Measurements from ENCODE around the gene IQGAP2.
"Not testable (repeated sequence)": the region's sequence is repeated elsewhere in the genome, so short reads cannot be mapped to it uniquely, and the experiment has no call there.

Gene IQGAP2

DNA sequence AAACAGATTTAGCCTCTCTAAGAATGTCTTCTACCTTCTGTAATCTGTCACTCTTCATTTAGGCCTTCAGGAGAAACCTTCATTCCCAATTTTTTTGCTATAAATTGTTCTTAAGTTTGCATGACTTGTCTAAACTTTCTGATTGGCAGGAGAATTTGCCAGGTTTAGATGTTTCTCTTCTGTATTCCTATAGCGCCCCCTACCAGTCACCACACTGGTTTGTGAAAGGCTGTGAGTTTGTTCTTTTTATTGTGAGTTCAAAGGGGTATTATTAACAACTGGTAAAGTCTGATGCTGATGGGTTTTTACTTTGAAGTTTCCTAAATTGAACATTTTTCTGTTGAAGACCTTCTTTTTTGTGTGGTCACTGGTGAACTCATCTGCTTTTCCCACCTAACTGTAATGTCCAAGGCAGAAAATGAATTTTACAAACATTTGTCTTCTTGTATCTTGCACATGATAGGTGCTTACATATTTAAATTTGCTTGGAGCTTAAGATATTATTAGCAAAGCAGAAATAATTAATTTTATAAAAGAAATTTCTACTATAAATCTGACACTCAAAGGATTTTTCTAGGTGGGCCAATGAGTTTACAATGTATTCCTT lies 238.5 kb downstream of the IQGAP2 start:
- peak; percentile 33 to 75 (median 51) for DNase-seq (ENCODE audit: low read depth in 2 of 3, low spot score in 1 of 3)

DNA sequence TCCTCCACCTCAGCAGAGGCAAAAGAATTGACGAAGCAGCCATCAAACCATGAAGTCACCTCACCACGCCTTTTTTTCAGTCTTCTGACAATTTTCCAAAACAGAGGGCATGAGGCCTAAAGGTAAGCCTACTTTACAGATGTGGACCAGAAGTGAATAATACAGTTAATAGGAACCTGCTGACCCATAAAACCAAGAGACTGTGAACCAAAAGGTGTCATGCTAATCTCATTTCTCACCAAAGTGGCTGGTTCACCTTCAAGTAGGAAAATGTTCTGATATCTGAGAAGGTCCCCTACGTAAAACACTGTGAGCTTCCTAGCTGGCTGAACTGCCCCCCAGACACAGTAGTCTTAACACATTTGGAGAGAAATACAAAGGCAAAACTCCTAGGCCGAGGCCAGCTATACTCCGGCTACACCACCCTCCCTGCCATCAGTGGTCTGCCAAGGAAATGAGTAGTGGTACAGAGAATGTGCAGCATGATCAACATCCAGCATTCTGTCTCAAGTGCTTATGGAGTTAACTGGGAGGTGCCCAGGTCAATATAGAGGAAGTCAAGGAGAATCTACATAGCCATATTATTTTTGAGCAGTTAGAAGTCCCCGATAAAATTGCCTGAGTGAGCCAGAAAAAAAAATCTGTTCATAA lies 239.4 kb downstream of the IQGAP2 start:
- DNase-seq (ENCODE audit: low read depth in 2 of 3, low spot score in 1 of 3): no peak

DNA sequence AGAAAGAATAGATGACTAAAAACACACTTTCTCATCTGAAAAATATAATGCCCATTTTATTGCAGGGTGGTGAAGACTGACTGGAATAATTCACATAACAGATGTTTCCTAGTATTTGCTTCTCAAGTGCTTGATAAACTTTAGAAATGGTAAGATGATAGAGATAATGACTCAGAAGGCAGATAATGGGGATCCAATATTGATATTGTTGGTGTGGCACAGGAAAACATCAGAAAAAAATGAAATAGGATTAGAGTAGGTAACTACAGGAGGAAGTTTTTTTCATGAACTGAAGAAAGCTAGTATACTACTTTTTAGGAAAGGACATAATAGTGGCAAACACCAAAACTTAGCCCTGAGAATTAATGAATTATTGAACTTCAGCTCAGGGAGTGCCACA lies 240.3 kb downstream of the IQGAP2 start:
- no peak for DNase-seq (ENCODE audit: low read depth in 2 of 3, low spot score in 1 of 3)

DNA sequence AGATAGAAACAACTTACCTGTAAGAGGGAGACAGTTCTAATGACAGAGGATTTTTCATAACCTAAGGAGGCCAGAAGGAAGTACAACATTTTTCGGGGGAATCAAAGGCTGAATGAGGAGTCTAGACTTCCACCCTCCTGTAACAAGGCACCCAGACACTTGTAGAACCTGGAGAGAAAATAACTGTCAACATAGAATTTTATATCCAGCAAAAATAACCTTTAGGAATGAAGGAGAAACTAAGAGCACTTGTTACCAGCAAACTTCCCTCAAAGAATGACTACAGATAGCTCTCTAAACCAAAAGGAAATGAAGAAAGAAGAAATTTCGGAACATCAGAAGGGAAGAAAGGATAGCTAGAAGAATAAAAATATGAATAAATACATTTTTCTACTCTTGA lies 246.1 kb downstream of the IQGAP2 start:
- no peak for DNase-seq (ENCODE audit: low read depth in 2 of 3, low spot score in 1 of 3)

DNA sequence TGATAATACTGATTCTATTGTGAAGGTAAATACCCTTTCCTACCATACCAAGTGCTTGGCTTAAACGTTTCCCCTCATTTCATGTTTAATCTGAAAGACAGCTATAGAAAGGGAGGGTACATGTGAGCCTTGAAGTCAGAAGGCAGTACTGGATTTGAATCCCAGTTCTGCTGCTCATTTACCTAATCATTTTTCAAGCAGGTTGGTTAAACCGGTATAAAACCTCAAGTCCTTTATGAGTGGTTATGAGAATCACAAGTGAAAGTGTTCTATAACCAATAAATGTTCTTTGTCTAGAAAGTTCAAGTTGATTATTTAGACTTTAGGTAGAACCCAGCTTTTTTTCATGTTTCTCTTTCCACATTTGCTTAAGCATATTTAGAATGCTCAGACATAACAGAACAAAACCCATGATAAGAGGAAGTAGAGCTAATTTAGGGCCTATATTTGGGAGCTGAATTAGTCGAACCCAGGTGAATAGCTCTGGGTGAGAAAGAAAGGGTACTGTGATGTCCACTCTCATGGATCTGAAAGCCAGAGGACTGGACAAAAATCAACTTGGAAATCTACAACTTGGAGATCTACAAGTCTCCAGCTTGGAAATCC lies 249.8 kb downstream of the IQGAP2 start:
- DNase-seq (ENCODE audit: low read depth in 2 of 3, low spot score in 1 of 3): no peak

DNA sequence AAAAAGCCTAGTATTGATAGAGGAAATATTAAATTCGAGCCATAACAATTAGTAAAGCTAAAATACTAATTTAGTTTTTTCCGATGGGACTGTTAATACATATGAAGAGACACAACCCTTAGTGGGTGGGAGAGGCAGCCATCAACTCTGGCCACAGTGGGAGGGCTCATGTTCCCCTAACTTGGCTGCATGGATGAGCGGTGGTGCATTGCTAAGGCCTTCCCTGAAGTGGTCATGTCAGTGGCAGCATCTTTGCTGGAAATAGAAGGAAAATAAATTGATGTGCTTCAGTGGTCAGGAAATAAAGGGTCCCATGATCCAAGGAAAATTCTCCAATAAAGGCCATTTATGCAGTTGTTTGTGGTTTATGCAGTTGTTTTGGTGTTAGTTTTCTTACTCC lies 254.0 kb downstream of the IQGAP2 start:
- DNase-seq (ENCODE audit: low read depth in 2 of 3, low spot score in 1 of 3): no peak

DNA sequence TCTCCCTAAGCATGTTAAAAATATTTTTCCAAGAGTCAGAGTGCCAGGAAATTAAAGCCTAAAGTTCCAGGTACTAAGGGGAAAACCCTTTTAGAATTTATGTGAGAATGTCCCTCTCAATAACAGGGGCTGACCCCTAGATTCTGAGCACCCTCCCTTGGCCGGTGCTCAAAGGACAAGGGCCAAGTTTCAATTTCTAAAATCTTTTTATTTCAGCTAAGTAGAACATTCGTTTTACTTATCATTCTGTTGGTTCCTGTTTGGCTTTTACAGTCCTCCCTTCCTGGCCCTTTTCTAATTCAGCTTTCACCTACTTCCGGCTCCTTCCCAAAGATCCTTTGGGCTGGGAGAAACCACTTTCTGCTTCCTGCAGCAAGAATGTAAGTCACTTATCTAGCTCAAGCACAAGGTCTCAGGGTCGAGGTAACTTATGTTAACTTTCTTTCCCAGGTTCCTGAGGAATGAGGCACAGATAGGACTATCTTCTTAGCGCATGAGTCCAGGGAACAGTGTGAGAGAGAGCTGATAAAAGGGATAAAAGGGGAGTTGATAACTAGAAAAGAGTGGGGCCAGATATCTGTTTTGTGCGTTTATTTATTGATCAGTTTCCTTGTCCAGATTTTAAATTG lies 254.7 kb downstream of the IQGAP2 start:
- DNase-seq (ENCODE audit: low read depth in 2 of 3, low spot score in 1 of 3): no peak

DNA sequence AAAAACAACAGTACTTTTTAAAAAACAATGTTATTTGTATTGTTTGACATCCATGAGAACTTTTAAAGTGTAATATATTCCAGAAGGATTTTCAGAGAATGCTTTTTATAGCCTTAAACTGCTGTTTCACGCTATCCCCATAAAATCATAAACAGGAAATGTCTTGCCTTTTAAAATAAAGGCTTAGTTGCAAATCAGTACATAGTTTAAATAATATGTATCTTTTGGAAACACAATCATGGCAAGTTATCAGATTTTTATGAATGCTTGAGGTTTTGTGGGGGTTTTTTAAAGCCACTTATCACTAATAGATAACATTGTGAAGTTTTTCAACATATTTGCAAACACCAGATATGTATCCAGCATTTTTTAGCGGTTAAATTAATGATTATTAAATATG lies 257.3 kb downstream of the IQGAP2 start:
- no peak for DNase-seq (ENCODE audit: low read depth in 2 of 3, low spot score in 1 of 3)

DNA sequence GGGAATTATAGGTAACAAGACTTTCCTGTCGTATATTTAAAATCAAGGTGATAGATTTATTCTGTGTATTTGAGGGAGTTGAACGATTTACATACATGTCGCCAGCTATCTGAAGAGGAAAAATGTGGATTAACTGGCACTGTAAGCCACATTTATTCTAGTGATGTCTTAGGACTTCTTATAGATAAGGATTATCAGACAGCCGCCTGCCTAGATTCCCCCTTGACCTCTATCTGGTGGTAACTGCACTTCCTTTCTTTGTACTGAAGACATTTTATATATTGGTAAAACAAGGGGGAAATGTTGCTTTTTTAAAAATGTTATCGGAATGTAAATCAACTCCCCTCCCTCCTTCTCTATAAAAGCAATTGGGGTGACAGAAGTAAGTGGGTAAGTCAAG lies 259.4 kb downstream of the IQGAP2 start:
- no peak for DNase-seq (ENCODE audit: low read depth in 2 of 3, low spot score in 1 of 3)

DNA sequence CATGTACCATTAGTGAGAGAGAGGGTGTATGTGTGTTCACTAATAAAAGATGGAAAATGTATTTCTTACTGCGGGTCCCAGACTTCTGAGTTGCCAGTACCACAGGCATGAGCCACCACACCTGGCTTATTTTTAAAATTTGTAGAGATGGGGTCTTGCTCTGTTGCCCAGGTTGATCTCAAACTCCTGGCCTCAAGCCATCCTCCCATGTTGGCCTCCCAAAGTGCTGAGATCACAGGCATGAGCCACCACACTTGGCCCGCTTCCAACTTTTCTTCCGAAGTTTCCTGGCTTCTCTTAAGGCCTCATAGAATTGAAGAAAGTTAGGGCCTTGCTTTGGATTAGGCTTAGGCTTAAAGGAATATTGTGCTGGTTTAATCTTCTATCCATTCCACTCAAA lies 260.5 kb downstream of the IQGAP2 start:
- no peak for DNase-seq (ENCODE audit: low read depth in 2 of 3, low spot score in 1 of 3)

DNA sequence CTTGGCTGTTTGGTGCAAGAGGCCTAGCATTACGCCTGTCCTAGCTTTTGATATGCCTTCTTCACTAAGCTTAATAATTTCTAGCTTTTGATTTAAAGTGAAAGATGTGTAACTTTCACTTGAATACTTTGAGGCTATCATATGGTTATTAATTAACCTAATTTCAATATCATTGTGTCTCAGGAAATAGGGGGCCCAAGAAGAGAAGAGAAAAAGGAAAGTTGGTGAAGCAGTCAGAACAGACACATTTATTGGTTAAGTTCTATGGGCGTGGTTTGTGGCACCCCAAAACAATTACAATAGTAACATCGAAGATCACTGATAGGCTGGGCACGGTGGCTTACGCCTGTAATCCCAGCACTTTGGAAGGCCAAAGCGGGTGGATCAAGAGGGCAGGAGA lies 261.0 kb downstream of the IQGAP2 start:
- no peak for DNase-seq (ENCODE audit: low read depth in 2 of 3, low spot score in 1 of 3)

DNA sequence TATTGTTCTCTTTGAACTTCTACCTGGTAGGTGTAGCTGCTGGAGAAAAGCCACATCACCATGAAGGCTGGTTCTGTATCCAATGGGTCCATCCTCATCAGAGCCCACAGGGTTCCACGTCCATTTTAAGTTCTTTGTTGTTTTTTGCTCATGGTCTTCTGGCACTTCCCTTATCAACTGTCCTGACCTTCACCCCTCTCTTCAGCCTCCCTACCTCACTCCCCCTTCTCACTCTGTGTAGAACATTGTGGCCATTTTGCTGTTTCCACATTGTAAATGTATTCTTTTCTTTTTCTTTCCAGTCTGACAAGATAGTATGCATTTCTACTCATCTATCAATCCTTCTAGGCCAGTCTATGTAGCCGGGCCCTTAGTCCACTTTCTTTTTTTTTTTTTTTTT lies 264.4 kb downstream of the IQGAP2 start:
- DNase-seq (ENCODE audit: low read depth in 2 of 3, low spot score in 1 of 3): no peak

DNA sequence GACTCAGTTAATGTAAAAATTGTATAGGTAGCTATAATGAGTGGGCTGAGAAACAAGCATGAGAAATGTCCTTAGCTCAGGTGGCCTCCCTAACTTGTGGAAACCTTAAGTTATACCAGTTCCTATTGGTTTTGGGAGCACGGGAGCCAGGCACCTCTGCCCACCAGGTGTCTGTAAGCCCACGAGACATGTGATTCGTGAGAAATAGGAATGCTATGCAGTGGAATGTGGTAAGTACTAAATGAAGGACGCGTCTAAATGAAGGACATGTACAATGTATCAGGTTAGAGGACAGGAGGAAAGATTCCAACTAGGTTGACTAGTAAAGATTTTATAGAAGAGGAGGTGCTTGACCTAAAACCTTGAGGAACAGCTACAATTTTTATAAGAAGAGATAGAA lies 266.2 kb downstream of the IQGAP2 start:
- no peak for DNase-seq (ENCODE audit: low read depth in 2 of 3, low spot score in 1 of 3)

DNA sequence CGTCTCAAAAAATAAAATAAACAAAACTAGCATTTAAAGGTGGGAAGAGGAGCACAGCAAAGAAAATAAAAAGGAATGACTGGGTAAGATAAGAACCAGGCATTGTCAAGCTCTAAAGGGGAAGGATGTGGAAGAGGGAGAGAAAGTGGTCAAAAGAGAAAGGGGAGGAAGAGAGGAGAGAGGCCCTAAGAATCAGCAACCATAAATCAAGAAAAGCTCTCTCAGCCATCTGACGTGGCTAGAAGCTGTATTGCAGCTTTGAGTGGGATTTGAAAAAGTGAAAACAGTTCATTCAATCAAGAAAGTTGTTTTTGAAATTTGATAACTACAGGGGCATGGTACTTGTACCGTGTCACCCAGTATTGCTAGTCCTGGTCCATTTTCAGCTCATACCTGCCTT lies 267.4 kb downstream of the IQGAP2 start:
- DNase-seq (ENCODE audit: low read depth in 2 of 3, low spot score in 1 of 3): no peak

DNA sequence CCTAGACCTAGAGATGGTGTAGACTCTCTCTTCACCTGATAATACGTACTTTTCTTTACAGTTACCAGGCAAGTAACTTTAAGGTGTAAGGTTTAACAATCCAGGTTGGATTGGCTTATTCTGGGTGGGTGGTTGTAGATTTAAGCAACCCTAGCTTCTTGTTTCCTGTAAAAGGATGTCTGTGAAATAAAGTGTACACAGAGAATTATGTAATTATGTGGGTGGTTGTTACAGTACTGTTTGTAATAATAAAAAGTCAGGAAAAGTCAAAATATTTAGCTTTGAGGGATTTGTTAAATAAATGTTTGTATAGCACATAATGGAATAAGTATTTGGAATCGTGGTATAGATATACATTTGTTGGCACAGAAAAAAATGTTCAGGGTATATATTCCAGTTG lies 269.2 kb downstream of the IQGAP2 start:
- no peak for DNase-seq (ENCODE audit: low read depth in 2 of 3, low spot score in 1 of 3)

DNA sequence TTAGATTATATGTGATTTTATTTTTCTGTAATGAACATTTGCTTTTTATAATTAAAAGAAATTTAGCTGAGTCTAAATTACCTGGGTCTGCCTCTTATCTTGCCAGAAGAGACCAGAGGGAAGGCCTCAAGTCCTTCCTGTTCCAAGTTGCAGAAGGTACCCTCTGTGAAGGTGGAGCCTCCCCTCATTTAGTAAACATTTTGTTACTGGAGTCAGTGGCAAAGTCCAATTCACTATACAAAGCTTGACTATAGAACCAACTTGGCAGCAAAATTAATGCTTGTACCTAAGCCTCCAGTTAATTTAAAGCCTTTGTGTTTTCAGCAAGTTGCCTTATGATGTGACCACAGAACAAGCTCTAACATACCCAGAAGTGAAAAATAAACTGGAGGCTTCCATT lies 270.0 kb downstream of the IQGAP2 start:
- no peak for DNase-seq (ENCODE audit: low read depth in 2 of 3, low spot score in 1 of 3)

DNA sequence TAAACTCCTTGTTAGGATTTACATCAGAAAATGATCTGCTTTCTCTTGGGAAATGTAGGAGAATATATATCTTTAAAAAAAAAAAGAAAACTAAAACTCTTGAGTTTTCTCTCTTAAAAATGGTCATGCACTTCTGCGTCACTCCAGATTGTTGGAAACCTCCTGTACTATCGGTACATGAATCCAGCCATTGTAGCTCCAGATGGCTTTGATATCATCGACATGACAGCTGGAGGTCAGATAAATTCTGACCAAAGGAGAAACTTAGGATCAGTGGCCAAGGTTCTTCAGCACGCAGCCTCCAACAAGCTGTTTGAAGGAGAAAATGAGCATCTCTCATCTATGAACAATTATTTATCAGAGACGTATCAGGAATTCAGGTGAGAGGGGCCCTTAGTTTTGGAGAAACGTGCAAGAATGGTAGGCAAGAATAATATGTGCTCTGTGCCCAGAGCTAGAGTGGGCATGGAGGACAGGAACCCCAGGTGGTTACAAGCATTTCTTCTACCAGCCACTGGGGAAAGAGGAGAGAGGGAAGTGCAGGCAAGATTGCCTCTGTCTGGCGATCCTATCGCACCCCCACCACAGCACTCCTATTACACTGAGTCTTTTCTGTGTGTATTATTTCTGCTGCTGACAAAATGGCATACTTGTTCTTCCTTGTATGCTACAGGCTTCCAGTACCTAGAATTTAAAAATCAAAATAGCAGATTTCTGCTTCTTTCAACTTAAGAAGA lies 271.4 kb downstream of the IQGAP2 start:
- no peak for DNase-seq (ENCODE audit: low read depth in 2 of 3, low spot score in 1 of 3)

DNA sequence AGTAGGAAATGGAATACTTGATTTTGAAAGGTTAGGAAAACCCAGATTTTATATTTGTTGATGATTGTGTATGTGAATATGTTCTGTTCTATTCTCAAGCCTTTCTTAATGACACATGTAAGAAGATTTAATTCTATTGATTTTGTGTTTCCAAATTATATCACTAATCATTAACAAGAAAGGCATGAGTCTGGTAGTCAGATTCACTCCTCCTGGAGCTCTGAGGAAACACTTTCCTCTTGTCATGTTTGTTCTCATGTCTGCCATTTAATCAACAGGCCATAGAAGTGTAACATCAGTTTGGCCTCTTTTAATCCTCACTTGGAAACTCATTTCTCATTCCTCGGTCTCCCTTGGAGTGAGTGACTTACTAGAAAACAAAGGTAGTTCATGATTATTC lies 272.3 kb downstream of the IQGAP2 start:
- DNase-seq (ENCODE audit: low read depth in 2 of 3, low spot score in 1 of 3): no peak

DNA sequence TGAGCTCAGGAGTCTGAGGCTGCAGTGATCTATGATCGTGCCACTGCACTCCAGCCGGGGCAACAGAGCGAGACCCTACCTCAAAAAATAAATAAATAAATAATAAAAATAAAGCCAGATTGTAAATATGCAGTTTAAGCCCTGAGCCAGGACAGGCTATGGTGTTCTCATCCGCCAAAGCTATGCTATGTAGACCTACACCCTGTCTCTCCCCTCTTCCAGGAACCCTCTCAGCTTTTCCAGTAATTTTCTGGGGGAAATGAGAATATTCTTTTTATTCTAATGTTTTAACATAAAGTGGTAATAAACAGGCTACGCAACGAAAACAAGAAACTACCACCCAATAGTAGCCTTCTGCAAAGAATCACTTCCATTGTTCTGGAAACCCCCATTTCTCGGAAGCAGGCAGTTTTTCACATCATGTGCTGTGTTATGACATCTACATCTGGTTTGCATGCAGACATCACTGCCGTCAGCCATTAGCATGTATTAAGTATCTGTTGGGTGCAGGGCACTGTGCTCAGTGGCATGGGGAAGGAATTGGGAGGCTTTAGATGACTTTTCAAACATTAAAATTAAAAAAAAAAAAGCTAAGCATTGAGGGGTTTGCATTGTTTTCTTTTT lies 274.9 kb downstream of the IQGAP2 start:
- DNase-seq (ENCODE audit: low read depth in 2 of 3, low spot score in 1 of 3): no peak

DNA sequence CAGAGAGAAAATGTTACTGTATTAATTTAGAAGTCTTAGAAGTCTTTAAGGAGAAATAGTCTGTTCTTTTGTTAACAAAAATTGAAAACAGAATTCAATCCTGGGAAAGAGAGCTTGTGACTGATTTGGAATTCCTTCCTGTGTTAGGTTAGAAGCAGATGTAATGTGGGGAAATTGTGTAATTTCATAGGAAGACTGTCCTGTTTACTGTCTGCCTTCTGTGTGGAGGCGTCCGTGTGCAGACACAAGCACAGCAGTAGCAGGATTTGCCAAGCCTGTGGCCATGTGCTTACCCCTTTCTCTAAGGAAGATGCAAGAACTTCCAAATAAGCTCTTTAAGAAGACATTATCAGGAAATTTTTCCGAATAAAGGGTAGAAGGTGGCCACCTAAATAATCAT lies 276.1 kb downstream of the IQGAP2 start:
- DNase-seq (ENCODE audit: low read depth in 2 of 3, low spot score in 1 of 3): no peak

DNA sequence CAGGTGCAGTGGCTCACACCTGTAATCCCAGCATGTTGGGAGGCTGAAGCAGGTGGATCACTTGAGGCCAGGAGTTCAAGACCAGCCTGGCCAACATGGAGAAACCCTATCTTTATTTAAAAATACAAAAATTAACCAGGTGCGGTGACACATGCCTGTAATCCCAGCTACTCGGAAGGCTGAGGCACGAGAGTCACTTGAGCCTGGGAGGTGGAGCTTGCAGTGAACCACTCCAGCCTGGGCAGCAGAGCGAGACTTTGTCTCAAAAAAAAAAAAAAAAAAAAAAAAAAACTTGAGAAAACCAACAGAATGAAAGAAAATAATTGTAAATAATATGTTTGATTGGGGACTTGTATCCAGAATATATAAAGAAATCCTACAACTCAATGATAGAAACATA lies 277.7 kb downstream of the IQGAP2 start:
- DNase-seq (ENCODE audit: low read depth in 2 of 3, low spot score in 1 of 3): not testable (repeated sequence)

Data from stimulated activated CD4-positive, alpha-beta T cell treated with anti-CD3 and anti-CD28 coated beads, Interleukin-12 subunit alpha, Interleukin-12 subunit beta, amount 100 ng/mL, for 48 hours (primary cell).